ENCODE results near the gene NOL3. TPM values are rescaled to one million over a fixed set of nuclear protein-coding genes. Genes with fewer than 3 reads are reported as not detected.

NOL3 gene
- total RNA-seq, 1 experiment from 2014 or later = 58.9 TPM

DNA sequence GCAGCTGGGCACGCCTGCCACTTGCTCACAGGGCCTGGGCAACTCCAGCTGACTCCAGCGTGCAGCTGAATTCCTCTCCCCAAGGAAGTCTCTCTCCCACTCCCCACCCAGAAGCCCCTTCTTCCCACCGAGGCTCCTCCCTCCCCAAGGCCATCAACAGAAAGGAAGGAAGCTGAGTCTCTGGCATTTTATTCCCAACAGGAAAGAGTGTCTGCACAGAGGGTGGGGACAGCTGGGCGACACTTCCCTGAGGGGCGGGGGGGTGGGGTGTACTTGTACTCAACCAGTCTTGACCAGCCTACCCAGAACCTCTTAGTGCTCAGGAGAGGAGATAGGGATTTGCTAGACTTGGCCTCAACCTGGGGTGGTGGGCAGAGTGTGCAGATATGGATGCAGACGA is 19.7 kb downstream of the NOL3 start, which contains the start of gene EXOC3L1:
EXOC3L1 (minus strand) TSS at position 96 of the 400 bp plus-strand sequence. CDS start 460 bp downstream, outside the sequence.
- no peak for DNase-seq (ENCODE audit: low read depth)

DNA sequence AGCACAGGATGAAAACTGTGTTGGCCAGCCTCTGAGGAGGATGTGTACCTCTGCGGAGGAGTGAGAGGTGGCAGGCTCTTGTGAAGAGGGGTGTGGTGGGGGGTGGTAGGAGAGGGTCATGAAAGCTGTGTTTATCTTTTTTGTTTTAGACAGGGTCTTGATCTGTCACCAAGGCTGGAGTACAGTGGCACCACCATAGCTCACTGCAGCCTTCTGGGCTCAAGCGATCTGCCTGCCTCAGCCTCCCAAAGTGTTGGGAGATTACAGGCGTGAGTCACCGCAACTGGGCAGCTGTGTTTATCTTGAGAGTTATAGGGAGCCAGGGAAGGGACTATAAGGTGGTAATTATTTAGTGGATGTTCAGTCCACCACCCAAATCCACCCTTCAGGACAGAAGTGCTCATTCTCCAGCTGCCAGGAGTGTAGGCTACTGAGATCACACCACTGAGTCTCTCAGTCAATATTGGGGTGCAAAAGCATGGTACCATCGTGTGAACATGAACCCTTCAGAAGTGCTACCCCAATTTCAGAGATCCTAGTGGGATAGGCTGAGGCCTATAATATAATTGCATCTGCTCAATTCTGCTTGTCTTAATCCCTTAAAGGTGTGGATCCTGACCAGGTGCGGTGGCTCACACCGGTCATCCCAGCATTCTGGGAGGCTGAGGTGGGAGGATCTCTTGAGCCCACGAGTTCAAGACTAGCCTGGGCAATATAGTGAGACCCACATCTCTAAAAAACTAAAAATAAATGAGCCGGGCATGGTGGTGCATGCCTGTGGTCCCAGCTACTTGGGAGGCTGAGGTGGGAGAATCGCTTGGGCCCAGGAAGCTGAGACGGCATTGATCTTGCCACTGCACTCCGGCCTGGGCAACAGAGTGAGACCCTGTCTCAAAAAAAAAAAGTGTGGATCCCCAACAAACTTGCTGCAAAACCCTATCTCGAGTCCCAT is 20.4 kb downstream of the NOL3 start:
- DNase-seq (ENCODE audit: low read depth) = peak; percentile 58

DNA sequence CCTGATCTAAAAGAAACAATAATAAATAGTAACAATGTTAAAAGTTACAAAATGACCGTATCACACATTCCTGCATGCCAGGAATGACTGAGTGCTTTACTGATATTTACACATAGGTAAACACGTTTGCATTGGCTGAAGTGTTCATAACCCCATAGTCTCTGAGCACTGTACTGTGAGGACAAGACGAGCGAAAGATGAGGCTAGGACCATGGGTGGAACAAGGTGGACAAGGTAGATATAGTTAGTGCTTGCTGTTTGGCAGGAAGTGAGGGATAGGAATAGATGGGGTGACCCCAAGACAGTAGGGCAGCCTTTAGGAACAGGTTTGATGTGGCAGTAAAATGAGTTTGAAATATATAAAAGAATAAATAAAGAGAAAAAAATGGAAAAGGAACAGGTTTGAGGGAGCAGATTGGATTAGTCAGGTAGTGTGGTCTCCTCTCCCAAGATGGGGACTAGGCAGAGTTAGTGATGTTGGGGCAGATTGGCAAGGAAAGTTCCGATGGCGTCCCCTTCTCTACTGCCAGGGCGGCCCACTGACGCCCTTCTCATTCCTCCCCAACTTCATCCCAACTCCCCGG is 21.2 kb downstream of the NOL3 start:
- DNase-seq (ENCODE audit: low read depth) = no peak

DNA sequence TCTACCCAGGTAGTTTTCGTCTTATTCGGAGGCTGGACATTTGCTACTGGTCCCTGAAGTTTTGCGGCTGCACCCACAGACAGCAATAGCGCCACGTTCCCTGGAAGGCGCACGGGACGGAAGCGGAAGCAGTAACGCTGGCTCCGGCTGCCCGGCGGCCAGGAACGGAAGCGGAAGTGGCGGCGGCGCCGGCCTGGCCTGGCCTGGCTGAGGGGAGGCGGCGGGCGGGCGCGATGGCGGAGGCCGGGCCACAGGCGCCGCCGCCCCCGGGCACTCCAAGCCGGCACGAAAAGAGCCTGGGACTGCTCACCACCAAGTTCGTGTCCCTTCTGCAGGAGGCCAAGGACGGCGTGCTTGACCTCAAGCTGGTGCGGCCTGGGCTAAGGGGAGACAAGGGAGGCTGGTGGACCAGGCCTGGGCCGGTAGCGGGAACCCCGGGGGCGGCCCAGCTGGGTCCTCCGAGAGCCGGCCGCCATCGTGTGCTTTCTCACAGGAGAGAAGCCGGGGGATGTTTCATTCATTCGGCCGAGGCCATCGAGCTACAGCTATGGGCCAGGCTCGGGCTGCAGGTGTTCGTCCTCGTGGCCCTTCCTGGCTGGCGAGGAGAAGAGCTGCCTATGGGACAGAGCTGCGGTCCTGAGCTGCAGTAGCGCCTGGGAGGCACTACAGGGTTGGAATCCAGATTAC is 21.8 kb downstream of the NOL3 start, which contains the start of gene E2F4:
E2F4 (plus strand) TSS at position 161 of the 687 bp plus-strand sequence; CDS start at position 234, 73 bp downstream.
- DNase-seq (ENCODE audit: low read depth) = peak; percentile 87

DNA sequence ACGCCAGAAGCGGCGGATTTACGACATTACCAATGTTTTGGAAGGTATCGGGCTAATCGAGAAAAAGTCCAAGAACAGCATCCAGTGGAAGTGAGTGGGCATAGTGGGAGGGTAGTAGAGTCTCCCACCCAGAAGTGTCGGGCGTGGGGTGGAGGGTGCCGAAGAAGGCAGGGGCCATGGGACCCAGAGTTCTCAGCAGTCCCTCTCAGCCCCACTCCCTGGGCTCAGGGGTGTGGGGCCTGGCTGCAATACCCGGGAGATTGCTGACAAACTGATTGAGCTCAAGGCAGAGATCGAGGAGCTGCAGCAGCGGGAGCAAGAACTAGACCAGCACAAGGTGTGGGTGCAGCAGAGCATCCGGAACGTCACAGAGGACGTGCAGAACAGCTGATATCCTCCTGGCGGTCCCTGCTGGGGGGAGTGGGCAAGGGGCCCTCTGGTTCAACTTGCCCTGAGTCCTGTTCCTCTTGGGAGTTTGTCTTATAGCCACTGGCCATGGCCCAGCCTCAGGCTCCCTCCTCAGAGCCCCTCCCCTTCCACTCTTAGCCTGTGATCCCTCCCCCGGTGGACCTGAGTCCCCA is 22.5 kb downstream of the NOL3 start:
- no peak for DNase-seq (ENCODE audit: low read depth)

DNA sequence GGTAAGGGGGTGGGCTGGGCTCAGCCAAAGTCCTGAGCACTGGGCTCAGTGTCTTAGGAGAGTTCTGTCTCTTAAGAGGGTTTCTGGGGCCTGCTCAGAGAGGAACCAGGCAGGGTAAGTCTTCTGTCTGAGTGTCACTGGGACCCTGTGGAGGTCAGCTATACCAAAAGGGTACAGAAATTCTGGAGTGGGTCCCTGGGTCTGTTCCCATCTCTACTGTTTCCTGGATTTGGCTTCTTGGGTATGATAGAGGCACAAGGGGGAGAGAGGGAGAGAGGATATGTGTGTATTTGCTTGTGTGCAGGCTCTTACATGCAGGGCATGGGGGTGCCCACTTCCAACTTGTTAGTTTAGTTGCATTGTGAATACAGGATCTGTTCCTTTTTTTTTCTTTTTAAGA is 23.2 kb downstream of the NOL3 start:
- DNase-seq (ENCODE audit: low read depth) = no peak

DNA sequence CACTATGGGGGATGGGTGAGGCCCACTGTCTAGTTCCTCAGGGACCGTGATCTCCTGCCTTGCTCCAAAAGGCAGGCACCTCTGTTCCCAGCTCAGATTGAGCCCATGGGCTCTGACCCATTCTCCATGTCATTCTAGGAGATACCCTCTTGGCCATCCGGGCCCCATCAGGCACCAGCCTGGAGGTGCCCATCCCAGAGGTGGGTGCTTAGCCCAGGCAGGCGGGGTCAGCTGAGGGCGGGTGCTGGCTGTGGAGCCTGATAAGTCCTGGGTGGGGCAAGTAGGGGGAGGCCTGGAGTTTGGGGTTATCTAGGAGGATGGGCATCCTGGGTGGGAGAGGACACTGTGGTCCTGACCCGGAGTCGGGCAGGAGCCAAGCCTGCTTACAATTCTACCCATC is 23.9 kb downstream of the NOL3 start:
- DNase-seq (ENCODE audit: low read depth) = no peak

DNA sequence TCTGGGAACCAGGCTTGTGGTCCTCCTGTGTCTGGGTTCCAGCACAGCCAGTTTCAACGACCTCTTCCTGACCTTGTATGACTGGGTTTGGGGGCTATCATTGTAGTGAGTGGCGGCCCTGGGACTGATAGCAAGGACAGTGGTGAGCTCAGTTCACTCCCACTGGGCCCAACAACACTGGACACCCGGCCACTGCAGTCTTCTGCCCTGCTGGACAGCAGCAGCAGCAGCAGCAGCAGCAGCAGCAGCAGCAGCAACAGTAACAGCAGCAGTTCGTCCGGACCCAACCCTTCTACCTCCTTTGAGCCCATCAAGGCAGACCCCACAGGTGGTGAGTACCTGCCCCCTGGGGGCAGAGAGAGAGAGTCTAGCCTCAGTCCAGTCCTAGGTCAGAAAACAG is 25.3 kb downstream of the NOL3 start:
- DNase-seq (ENCODE audit: low read depth) = no peak

DNA sequence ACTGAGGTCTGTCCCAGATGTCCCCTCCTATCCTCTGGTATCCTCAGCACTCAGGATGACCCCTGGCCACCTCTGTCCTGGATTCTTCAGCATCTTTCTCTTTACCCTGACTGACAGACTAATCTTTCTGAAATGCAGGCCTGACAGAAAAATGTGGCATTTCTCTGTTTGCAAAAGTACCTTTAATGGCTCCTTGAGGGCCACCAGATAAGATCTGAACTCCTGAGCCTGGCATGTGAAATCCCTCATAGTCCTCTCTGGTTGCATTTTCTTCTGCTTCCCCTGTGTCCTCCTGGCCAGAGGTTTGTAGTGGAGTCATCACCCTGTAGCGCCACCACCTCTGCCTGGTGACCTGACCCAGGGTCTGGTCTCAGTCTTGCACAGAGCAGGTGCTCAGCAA is 26.5 kb downstream of the NOL3 start:
- DNase-seq (ENCODE audit: low read depth) = no peak

DNA sequence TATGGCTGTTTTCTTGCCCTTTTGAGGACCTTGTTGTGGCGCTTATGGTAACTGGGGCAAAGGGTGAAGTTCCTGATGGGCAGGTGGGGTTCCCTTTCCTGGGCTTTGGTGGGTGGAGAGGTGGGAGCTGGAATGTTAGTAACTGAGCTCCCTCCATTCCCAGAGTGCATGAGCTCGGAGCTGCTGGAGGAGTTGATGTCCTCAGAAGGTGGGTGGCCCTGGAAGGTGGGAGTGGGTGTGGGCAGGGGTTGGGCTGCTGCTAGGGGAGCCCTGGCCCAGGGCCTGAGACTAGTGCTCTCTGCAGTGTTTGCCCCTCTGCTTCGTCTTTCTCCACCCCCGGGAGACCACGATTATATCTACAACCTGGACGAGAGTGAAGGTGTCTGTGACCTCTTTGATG is 27.4 kb downstream of the NOL3 start:
- no peak for DNase-seq (ENCODE audit: low read depth)

DNA sequence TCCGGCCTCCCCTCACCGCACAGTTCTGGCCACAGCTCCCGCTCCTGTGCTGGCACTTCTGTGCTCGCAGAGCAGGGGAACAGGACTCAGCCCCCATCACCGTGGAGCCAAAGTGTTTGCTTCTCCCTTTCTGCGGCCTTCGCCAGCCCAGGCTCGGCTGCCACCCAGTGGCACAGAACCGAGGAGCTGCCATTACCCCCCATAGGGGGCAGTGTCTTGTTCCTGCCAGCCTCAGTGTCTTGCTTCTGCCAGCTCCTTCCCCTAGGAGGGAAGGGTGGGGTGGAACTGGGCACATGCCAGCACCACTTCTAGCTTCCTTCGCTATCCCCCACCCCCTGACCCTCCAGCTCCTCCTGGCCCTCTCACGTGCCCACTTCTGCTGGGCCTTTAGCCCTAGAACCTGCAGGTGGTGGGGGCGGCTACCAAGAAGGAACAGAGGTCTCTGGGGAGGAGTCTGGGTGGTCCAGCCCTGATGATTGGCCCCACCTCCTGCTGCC is 27.9 kb downstream of the NOL3 start:
- peak; percentile 26 for DNase-seq (ENCODE audit: low read depth)

DNA sequence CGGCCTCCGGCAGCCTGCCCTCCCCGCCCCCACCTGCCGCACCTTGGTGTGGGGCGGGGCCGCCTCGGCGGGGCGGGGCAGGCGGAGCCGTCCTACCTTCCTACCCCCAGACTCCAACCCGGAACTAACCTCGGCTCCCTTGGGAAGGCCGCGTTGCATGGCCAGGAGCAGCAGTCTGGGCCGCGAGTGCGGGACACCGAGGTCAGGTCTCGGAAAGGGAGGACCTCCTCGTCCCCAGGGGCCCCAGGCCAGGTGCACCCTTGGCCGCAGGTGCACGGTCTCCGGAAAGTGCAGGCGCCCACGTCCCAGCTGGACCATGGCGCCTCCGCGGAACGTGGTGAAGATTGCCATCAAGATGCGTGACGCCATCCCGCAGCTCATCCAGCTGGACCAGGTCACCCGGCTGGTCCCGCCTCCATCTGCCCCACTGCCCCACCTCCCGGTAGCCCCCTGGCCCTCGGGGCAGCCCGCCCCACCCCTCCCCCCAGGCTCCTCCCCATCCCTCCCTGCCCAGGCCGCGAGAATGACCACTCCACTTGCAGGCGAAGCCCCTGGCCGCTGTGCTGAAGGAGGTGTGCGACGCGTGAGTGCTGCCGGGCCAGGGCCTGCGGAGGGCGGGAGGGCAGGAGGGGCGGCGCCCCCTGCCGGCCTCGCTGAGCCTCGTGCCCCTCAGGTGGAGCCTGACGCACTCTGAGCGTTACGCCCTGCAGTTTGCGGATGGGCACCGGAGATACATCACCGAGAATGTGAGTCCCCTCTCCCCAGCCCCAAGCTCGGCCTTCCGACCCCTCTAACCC is 28.9 kb downstream of the NOL3 start, which contains the start of gene ELMO3:
ELMO3 (plus strand) TSS at position 121 of the 797 bp plus-strand sequence; CDS start at position 317, 196 bp downstream.
- DNase-seq (ENCODE audit: low read depth) = no peak

DNA sequence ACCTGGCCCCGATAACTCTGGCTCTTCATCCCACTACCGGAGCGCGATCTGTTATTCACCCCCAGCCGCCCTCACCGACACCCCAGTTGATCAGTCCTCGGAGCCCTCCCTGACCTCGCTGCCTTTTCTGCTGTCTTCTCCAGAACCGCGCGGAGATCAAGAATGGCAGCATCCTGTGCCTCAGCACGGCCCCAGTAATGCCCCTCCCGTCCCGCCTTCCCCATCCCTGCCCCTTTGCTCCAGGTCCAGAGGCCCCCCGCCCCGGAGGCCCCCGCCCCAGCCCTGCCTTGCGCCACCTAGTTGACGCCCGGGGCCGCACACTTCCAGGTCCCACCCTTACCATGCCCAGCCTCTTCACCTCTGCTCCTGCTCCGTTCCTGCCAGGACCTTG is 29.5 kb downstream of the NOL3 start:
- DNase-seq (ENCODE audit: low read depth) = no peak

DNA sequence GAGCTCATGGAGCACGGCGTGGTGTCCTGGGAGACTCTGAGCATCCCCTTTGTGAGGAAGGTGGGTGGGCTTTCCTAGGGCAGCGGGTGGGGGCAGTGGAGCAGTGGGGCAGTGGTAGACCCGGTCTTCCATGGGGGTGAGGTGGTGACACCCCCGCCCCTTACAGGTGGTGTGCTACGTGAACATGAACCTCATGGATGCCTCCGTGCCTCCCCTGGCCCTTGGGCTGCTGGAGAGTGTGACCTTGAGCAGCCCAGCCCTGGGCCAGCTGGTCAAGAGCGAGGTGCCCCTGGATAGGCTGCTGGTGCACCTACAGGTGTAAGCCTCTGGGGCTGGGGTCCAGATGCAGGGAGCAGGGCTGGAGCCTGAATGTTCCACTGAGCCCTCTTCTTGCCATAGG is 30.2 kb downstream of the NOL3 start:
- no peak for DNase-seq (ENCODE audit: low read depth)

DNA sequence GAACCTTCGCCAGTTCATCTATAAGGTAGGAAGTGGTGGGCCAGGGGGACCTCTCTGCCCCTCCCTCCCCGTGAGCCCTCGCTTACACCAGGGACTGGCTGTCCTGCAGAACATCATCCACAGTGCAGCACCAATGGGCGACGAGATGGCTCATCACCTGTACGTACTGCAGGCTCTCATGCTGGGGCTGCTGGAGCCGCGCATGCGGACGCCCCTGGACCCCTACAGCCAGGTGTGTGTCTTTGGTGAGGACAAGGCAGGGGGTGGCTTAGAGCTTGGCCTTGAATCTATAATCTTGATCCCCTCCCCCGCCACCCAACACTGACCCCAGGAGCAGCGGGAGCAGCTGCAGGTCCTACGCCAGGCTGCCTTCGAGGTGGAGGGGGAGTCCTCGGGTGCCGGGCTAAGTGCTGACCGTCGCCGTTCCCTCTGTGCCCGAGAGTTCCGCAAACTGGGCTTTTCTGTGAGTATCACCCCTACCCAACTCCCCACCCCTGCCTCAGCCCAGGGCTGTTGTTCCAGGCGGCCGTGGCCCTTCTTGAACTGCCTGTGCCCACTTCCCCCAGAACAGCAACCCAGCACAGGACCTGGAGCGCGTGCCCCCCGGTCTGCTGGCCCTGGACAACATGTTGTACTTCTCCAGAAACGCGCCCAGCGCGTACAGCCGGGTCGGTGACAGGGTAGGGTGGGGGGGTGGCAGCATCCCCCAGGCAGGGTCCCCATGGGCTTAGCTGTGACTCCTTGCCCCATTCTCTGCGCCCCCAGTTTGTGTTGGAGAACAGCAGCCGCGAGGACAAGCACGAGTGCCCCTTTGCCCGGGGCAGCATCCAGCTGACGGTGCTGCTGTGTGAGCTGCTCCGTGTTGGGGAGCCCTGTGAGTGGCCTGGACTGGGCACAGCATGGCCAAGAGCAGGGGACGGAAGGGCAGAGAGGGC is 31.3 kb downstream of the NOL3 start:
- DNase-seq (ENCODE audit: low read depth) = no peak

DNA sequence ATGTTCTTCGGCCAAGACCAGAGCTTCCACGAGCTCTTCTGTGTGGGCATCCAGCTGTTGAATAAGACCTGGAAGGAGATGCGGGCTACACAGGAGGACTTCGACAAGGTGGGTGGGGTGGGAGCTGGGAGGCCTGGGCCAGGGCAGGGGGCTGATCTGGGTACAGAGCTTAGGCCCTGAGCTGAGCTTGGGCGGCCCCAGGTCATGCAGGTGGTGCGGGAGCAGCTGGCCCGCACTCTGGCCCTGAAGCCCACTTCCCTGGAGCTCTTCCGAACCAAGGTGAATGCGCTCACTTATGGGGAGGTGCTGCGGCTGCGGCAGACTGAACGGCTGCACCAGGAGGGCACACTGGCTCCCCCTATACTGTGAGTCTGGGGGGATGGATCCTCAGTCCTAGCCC is 32.1 kb downstream of the NOL3 start:
- no peak for DNase-seq (ENCODE audit: low read depth)

DNA sequence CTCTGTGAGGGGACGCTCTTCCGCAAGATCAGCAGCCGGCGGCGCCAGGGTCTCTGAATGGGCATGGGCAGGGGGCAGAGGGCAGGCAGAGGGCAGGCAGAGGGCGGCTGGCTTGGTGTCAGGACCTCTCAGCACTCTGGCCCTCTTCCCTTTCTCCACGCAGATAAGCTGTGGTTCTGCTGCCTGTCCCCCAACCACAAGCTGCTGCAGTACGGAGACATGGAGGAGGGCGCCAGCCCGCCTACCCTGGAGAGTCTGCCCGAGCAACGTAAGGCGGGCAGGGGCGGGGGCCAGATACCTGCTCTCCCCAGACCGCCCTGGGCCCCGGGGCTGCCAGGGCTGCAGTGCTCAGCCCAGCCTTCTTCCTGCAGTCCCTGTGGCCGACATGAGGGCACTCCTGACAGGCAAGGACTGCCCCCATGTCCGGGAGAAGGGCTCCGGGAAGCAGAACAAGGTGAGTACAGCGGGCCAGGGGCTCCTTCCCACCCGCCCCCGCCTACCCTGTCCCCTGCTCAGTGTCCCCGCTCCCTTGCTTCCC is 32.7 kb downstream of the NOL3 start:
- DNase-seq (ENCODE audit: low read depth) = no peak

DNA sequence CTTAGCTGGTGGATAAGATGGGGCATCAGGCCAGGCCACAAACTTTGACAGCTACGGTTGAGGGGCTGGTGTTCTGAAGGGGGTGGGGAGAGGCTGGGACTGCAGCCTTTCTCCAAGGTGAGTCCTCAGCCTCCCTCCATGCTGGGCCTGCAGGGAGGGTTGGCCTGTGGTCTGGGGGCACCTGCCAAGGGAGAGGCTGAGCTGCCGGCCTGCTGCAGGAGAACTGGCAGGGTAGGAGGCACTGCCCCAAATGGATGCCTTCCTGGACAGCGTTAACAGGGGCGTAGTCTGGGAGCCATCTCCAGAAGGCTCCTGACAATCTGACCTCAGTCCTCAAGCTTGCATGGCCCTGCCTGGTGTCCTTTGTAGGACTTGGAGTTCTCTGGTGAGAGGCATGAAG is 33.7 kb downstream of the NOL3 start:
- DNase-seq (ENCODE audit: low read depth) = no peak

DNA sequence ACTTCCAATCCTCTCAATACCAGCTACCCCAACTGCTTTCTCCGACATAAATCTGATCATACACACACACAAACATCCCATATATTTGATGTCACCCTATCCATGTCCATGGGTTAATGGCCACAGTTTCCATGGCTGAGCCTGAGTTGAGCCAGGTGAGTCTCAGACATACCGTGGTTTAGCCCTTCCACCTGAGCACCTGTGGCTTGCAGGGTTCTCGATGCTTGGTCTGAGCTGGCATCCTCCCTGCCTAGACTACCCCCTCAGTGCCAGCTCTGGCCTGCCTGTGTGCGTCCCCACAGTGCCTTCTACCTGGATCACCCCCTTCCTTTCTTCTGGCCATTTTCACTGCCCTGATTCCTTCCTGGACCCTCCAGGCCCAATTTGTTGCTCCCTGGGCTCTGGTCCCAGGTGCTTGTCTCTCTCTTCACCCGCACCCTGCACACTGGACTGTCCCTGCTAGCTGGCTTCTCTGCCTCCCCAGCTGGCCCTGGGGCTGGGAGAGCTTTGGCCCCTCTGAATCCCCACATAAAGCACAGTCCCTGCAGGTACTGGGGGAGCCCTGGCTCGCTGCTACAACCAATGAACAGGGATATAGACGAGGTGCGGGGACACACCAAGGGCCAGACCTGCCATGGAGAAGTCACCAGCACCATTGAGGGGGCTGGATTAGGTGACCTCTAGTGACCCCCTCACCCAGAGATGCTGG is 35.9 kb downstream of the NOL3 start:
- no peak for DNase-seq (ENCODE audit: low read depth)
